Dendritic cell treated with granulocyte-macrophage colony-stimulating factor and Interleukin-4, amounts not matched to agents 40 ng/mL and 50 ng/mL, for 4 days (primary cell): ENCODE results near the gene CDH5.
"Not testable (repeated sequence)": the region's sequence is repeated elsewhere in the genome, so short reads cannot be mapped to it uniquely, and the experiment has no call there.

Experiments
- H3K27ac Mint-ChIP-seq: one replicate; pipeline ENCODE4 v1.8.0; 2022; ENCODE audit warnings: mild to moderate bottlenecking, mixed read lengths
- H3K27me3 Mint-ChIP-seq: one replicate; pipeline ENCODE4 v1.8.0; 2022; ENCODE audit warnings: mild to moderate bottlenecking, mixed read lengths
- H3K36me3 Mint-ChIP-seq: one replicate; pipeline ENCODE4 v1.8.0; 2022; ENCODE audit warnings: low read depth, mixed read lengths
- H3K4me1 Mint-ChIP-seq: one replicate; pipeline ENCODE4 v1.8.0; 2022; ENCODE audit warnings: low read depth, mixed read lengths
- H3K4me3 Mint-ChIP-seq: one replicate; pipeline ENCODE4 v1.8.0; 2022; ENCODE audit warnings: mild to moderate bottlenecking, moderate library complexity, mixed read lengths
- H3K9me3 Mint-ChIP-seq: one replicate; pipeline ENCODE4 v1.8.0; 2022; ENCODE audit warnings: mixed read lengths
- intact Hi-C: fragments of 100-400 bp; cut with micrococcal nuclease; formaldehyde crosslinking; loops from one replicate; pipeline ENCODE4 v1.15.0; 2022

Gene CDH5

GRCh38 chr16:66443269-66443652 is 76.8 kb downstream of the CDH5 start:
- Mint-ChIP-seq H3K27me3 (peaks cover 61% of the 10 kb centered on the region), H3K9me3 (no peaks in the 10 kb centered on the region), H3K36me3 (no peaks in the 10 kb centered on the region), H3K4me1 (no peaks in the 10 kb centered on the region), H3K4me3 (no peak overlapping the region), H3K27ac (no peak overlapping the region)
- intact Hi-C loops = no loop called here

- intact Hi-C loops = no loop called here
- Mint-ChIP-seq H3K27me3 (peaks cover 58% of the 10 kb centered on the region), H3K9me3 (no peaks in the 10 kb centered on the region), H3K36me3 (no peaks in the 10 kb centered on the region), H3K4me1 (no peaks in the 10 kb centered on the region), H3K4me3 (no peak overlapping the region), H3K27ac (no peak overlapping the region)
Measured at GRCh38 chr16:66444049-66444481, 77.6 kb downstream of the CDH5 start.

GRCh38 chr16:66446737-66447136 is 80.2 kb downstream of the CDH5 start:
- H3K4me1 Mint-ChIP-seq = no peaks in the 10 kb centered on the region
- H3K27me3 Mint-ChIP-seq = peaks cover 34% of the 10 kb centered on the region
- intact Hi-C loops = no loop called here
- no peak overlapping the region for H3K4me3 Mint-ChIP-seq
- no peak overlapping the region for H3K27ac Mint-ChIP-seq
- H3K36me3 Mint-ChIP-seq = no peaks in the 10 kb centered on the region
- no peaks in the 10 kb centered on the region for H3K9me3 Mint-ChIP-seq

- Mint-ChIP-seq H3K4me3 (no peak overlapping the region), H3K27me3 (peaks cover 29% of the 10 kb centered on the region), H3K9me3 (no peaks in the 10 kb centered on the region), H3K4me1 (no peaks in the 10 kb centered on the region), H3K36me3 (no peaks in the 10 kb centered on the region), H3K27ac (no peak overlapping the region)
- intact Hi-C loops = no loop called here
Measured at GRCh38 chr16:66447491-66447890, 81.0 kb downstream of the CDH5 start.

GRCh38 chr16:66451548-66451947 is 85.1 kb downstream of the CDH5 start:
- Mint-ChIP-seq H3K27me3 (peaks cover 12% of the 10 kb centered on the region), H3K9me3 (no peaks in the 10 kb centered on the region), H3K4me1 (no peaks in the 10 kb centered on the region), H3K36me3 (no peaks in the 10 kb centered on the region), H3K4me3 (no peak overlapping the region), H3K27ac (no peak overlapping the region)
- intact Hi-C loops = no loop called here

GRCh38 chr16:66453230-66453629 is 86.7 kb downstream of the CDH5 start:
- peaks cover 19% of the 10 kb centered on the region for H3K27me3 Mint-ChIP-seq
- H3K4me1 Mint-ChIP-seq, intact Hi-C loops: not testable (repeated sequence)

More at GRCh38 chr16:66453230-66453629, 86.7 kb downstream of the CDH5 start:
- not testable (repeated sequence) for H3K36me3 Mint-ChIP-seq, H3K9me3 Mint-ChIP-seq, H3K4me3 Mint-ChIP-seq, H3K27ac Mint-ChIP-seq
